OCI-LY1 (cell line): Measurements from ENCODE around the gene STAB1.

Experiments used
- H2AFZ ChIP-seq: fragments of 200-600 bp; sonication (generic), shearing (Covaris generic); 2 replicates; pipeline ENCODE4 v1.6.0; 2014; ENCODE audit warnings: antibody characterized with exemption, mild to moderate bottlenecking, low read length
- H3F3A ChIP-seq: fragments of 200-600 bp; sonication (generic), shearing (Covaris generic); 2 replicates; pipeline ENCODE4 v1.6.0; 2014; ENCODE audit warnings: mild to moderate bottlenecking, antibody characterized with exemption, low read length, moderate library complexity; ENCODE audit not compliant: insufficient read depth
- H3K27ac ChIP-seq: fragments of 200-600 bp; sonication (generic); 2 replicates; pipeline ENCODE4 v1.5.1; 2014; ENCODE audit warnings: low read length, mixed run types, mild to moderate bottlenecking, low read depth; ENCODE audit not compliant: poor library complexity, severe bottlenecking
- H3K27me3 ChIP-seq: fragments of 200-600 bp; sonication (generic); 2 replicates; pipeline ENCODE4 v1.6.0; 2014; ENCODE audit warnings: antibody characterized with exemption, mild to moderate bottlenecking, low read length, moderate library complexity; ENCODE audit not compliant: insufficient read depth
- H3K36me3 ChIP-seq: fragments of 200-600 bp; sonication (generic); 2 replicates; pipeline ENCODE4 v1.6.1; 2014; ENCODE audit warnings: mild to moderate bottlenecking, antibody characterized with exemption, low read length, moderate library complexity, mixed read lengths; ENCODE audit not compliant: insufficient read depth
- H3K4me1 ChIP-seq: fragments of 200-600 bp; sonication (generic); 2 replicates; pipeline ENCODE4 v1.5.1; 2014; ENCODE audit warnings: mild to moderate bottlenecking, low read length, moderate library complexity; ENCODE audit not compliant: insufficient read depth, severe bottlenecking
- H3K4me2 ChIP-seq: fragments of 200-600 bp; sonication (generic), shearing (Covaris generic); 2 replicates; pipeline ENCODE4 v1.6.1; 2014; ENCODE audit warnings: low read length
- H3K4me3 ChIP-seq: fragments of 200-600 bp; sonication (generic); 2 replicates; pipeline ENCODE4 v1.5.1; 2014; ENCODE audit warnings: low read length, low read depth, mild to moderate bottlenecking, mixed read lengths; ENCODE audit not compliant: poor library complexity, severe bottlenecking
- H3K79me2 ChIP-seq: fragments of 200-600 bp; shearing (Covaris generic); 2 replicates; pipeline ENCODE4 v1.6.1; 2016; ENCODE audit warnings: mixed run types, low read length, mixed read lengths; ENCODE audit not compliant: insufficient read depth
- H3K9ac ChIP-seq: fragments of 200-600 bp; sonication (generic), shearing (Covaris generic); 2 replicates; pipeline ENCODE4 v1.6.1; 2014; ENCODE audit warnings: mild to moderate bottlenecking, low read length, mixed read lengths
- H3K9me2 ChIP-seq: fragments of 200-600 bp; sonication (generic), shearing (Covaris generic); 2 replicates; pipeline ENCODE4 v1.6.1; 2014; ENCODE audit warnings: low read depth, mild to moderate bottlenecking, low read length, mixed read lengths
- H3K9me3 ChIP-seq: fragments of 200-600 bp; shearing (Covaris generic); 2 replicates; pipeline ENCODE4 v1.6.1; 2014; ENCODE audit warnings: low read length, mixed read lengths
- H4K20me1 ChIP-seq: fragments of 200-600 bp; sonication (generic), shearing (Covaris generic); 2 replicates; pipeline ENCODE4 v1.6.0; 2016; ENCODE audit warnings: mild to moderate bottlenecking, low read length; ENCODE audit not compliant: insufficient read depth
- CTCF ChIP-seq: fragments of 200-600 bp; sonication (generic), shearing (Covaris generic); IDR thresholded peaks from 2 replicates; pipeline ENCODE4 v1.5.1; 2017; ENCODE audit warnings: mild to moderate bottlenecking, antibody characterized with exemption, low read length, moderate library complexity, mixed read lengths
- EZH2 ChIP-seq: fragments of 200-600 bp; sonication (generic), shearing (Covaris generic); IDR thresholded peaks from 2 replicates; pipeline ENCODE4 v1.8.0; 2017; ENCODE audit warnings: borderline replicate concordance, mixed run types, mild to moderate bottlenecking, antibody characterized with exemption, low read length, moderate library complexity, mixed read lengths

The STAB1 gene

GRCh38 chr3:52541050-52541449, 45.9 kb downstream of the STAB1 start:
- Histone ChIP-seq H3K27me3 (no peaks in the 10 kb centered on the region), H3K9ac (no peak overlapping the region), H4K20me1 (no peaks in the 10 kb centered on the region), H3K4me3 (no peak overlapping the region), H2AFZ (no peak overlapping the region), H3K9me3 (no peaks in the 10 kb centered on the region), H3F3A (0 out of 2 replicates have a peak, but pooled peaks cover 5% of the 10 kb centered on the region), H3K36me3 (peaks cover 33% of the 10 kb centered on the region; the same call in 1 of the 2 replicates), H3K79me2 (peaks cover 16% of the 10 kb centered on the region), H3K4me1 (peaks cover 15% of the 10 kb centered on the region), H3K9me2 (no peaks in the 10 kb centered on the region), H3K27ac (no peak overlapping the region), H3K4me2 (no peak overlapping the region)
- TF ChIP-seq CTCF: no peak
- no peak for TF ChIP-seq EZH2

- no peak overlapping the region for H3K4me3 ChIP-seq
- H4K20me1 ChIP-seq: no peaks in the 10 kb centered on the region
- no peaks in the 10 kb centered on the region for H3K27me3 ChIP-seq
- H3K4me1 ChIP-seq: no peaks in the 10 kb centered on the region
- H3F3A ChIP-seq: peaks cover 6% of the 10 kb centered on the region; the same call in 1 of the 2 replicates
- H3K27ac ChIP-seq: no peak overlapping the region
- no peak overlapping the region for H3K9ac ChIP-seq
- H3K79me2 ChIP-seq: no peaks in the 10 kb centered on the region
- H3K9me3 ChIP-seq: no peaks in the 10 kb centered on the region
- H2AFZ ChIP-seq: no peak overlapping the region
- peaks cover 61% of the 10 kb centered on the region for H3K36me3 ChIP-seq
- no peak overlapping the region for H3K4me2 ChIP-seq
- TF ChIP-seq CTCF (no peak), EZH2 (no peak)
- H3K9me2 ChIP-seq: no peaks in the 10 kb centered on the region
Observed at GRCh38 chr3:52544937-52545336, 49.8 kb downstream of the STAB1 start.

- H3F3A ChIP-seq: peaks cover 3% of the 10 kb centered on the region; the same call in 1 of the 2 replicates
- H3K36me3 ChIP-seq: peaks cover 59% of the 10 kb centered on the region
- H3K4me2 ChIP-seq: no peak overlapping the region
- no peak overlapping the region for H3K9ac ChIP-seq
- H3K27ac ChIP-seq: no peak overlapping the region
- H3K4me1 ChIP-seq: no peaks in the 10 kb centered on the region
- H3K27me3 ChIP-seq: no peaks in the 10 kb centered on the region
- H3K9me3 ChIP-seq: no peaks in the 10 kb centered on the region
- TF ChIP-seq EZH2 (no peak), CTCF (no peak)
- H3K9me2 ChIP-seq: no peaks in the 10 kb centered on the region
- H4K20me1 ChIP-seq: no peaks in the 10 kb centered on the region
- no peak overlapping the region for H2AFZ ChIP-seq
- no peak overlapping the region for H3K4me3 ChIP-seq
- no peaks in the 10 kb centered on the region for H3K79me2 ChIP-seq
Observed at GRCh38 chr3:52546111-52546901, 51.2 kb downstream of the STAB1 start.
